ENCODE measurements around the gene KCNJ1. TPM values are rescaled to one million over a fixed set of nuclear protein-coding genes. Genes with fewer than 3 reads are reported as not detected.

The KCNJ1 gene
- total RNA-seq, result not detected

DNA sequence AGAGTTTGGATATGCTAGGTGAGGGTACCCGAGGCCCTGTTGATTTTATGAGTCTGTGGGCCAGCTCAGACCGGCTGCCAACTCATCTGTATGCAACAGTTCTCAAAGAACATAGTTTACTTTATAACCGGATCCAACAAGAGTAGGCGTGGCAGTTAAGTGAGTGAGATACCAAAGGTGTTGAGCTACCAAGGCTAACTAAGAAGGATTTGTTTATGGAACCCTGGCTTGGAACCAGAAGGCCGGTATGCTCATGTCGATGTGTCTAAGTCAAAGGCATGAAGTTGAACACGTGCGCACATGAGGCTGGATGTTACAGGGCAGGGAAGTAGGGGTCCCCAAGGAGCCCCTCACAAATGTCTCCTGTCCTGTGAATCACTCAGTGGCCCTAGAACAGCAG, at the start of gene KCNJ1:
Gene KCNJ1, minus strand, starts transcription at position 20 of the 400 bp plus-strand sequence. CDS start 27,053 bp downstream, outside the sequence.

DNA sequence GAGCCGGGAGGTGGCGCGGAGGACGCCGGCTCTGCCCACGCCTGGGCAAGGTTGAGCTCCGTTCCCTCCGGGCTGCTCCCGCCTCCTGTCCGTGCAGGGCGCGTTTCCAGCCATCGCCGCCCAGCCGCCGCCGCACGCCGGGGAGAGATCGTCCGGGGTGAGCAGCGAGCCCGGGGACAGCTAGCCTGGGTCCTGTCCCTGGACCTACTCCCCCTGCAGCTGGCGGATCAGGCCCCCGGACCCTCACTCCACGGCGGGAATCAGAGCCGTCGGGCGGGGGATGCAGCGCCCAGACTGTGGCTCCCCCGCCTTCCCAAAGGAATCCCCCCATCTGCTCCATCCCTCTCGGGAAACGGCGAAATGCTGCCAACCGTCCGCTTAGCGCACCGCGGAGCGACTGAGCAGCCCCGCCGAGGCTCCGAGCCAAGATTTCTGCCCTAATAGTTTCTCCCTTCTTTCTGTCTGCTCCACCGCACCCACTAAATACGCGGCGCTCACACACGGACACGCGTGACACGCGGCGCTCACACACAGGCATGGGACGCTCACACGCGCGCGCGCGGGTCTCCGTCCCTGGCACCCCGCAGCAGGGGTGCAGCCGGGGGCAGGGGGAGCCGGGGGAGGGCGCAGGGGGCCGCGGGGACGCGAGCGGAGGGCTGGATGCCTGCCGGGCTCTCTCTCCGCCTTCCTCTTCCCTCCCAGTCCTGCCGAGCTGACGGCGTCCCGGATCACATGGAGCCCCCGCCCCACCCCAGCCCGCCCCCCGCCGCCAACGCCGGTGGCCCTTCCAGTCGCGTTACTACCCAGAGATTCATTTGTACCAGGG, 23.7 kb upstream of the KCNJ1 start, which contains the start of gene KCNJ5:
Gene KCNJ5, plus strand, starts transcription at position 814 of the 826 bp plus-strand sequence. CDS start 19,918 bp downstream, outside the sequence.

Other genes starting within 250 kb of the KCNJ1 start
- gene FLI1, start 173.2 kb downstream of the KCNJ1 start, total RNA-seq, result 5.6 TPM
- 0.63 TPM for gene KCNJ5, start 24.1 kb upstream of the KCNJ1 start, total RNA-seq
- gene TP53AIP1, start 75.6 kb upstream of the KCNJ1 start, total RNA-seq, result 0.94 TPM

Data from parietal lobe (tissue), 1 donor.